Glomerular visceral epithelial cell (primary cell): Measurements from ENCODE around the gene DHRS4L2.
"Not testable (repeated sequence)": the region's sequence is repeated elsewhere in the genome, so short reads cannot be mapped to it uniquely, and the experiment has no call there.

Source experiments
- DNase-seq: peaks from one replicate; pipeline ENCODE4 v3.0.0-alpha.2; 2016; ENCODE audit errors: extremely low spot score

DHRS4L2 gene

DNA sequence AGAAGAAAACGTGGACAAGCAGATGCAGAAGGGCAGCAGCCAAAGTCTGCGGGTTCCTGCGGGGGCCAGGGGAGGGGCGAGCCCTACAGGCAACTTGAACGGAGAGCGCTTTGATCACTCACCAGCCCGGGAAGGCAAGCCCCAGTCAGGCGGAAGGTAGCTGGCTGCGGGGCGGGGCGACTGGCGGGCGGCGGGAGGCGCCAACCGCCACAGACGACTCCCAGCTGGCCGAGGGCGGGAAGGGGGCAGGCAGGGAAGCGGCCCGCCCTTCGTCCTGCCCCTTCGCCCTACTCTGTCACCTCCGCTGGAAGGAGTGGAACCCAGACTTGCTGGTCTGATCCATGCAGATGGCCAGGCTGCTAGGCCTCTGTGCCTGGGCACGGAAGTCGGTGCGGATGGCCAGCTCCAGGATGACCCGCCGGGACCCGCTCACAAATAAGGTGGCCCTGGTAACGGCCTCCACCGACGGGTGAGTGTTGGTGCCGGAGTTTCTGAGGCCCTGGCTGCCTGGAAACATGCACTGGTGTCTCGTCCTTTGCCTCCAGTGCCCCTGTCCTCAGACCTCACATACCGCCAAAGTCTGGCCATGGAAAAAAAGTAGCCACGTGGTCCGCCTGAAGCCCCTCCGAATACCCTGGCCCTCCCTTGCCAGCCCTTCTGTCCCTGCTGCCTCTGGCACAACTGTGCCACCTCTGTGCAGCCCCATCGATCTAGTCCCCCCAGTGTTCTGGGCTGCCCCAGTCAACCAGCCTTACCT is at the start of gene DHRS4L2:
Gene DHRS4L2 (plus strand): TSS at position 323 of the 757 bp plus-strand sequence. CDS start 19 bp downstream, at position 342.
- peak; percentile 76 for DNase-seq

DNA sequence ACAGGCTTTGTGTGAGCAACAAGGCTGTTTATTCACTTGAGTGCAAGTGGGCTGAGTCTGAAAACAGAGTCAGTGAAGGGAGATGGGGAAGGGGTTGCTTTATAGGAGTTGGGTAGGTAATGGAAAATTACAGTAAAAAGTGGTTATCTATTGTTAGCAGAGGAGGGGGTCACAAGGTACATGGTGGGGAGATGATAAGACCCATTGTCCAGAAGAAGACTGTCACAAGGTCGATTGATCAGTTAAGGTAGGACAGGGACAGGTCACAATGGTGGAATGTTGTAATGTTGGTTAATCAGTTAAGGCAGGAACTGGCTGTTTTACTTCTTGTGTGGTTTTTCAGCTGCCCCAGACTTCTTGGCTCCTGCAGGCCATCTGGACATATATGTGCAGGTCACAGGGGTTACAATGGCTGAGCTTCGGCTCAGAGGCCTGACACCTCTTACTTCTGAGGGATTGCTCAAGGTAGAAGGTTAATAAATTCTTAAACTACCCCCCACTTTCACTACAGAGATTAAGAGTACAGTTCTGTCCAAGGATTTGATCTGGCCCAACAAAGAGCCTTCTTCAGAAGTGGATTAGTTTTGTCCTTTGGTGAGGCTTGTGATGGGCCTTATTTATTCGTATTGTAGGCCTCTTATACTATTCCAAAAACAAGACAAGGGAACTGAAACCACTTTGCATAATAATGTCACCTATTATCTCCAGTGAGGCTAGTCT is 49.0 kb upstream of the DHRS4L2 start:
- DNase-seq = no peak

DNA sequence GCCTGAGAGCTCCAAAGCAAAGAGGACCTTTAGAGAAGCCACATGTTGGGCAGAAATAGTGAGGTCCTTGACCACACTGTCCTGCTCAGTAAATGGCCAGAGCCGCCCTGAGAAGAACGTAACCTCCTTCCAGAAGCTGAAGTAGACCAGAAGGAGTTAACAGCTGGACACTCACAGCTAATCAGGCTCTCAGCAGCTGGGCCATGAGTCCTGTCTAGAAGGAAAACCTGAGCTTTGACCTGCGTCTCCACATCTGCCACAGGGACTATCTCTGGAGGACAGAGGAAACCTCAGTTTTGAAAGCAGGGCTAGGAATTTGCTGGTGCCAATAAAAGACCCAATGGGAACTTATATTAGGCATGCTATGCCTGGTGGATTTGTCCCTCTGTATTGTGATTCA is 47.5 kb upstream of the DHRS4L2 start:
- no peak for DNase-seq

DNA sequence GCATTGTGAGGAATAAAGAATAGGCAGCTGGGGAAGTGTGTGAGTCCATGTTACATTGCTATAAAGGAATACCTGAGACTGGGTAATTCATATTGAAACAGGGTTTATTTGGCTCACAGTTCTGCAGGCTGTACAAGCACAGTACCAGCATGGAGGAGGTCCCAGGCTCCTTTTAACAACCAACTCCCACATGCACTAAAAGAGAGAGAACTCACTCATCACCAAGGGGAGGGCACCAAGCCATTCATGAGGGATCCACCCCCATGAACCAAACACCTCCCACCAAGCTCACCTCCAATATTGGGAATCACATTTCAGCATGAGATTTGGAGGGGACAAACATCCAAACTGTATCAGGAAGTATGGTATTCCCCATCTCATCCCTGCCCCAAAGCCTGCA is 47.1 kb upstream of the DHRS4L2 start:
- DNase-seq = no peak

DNA sequence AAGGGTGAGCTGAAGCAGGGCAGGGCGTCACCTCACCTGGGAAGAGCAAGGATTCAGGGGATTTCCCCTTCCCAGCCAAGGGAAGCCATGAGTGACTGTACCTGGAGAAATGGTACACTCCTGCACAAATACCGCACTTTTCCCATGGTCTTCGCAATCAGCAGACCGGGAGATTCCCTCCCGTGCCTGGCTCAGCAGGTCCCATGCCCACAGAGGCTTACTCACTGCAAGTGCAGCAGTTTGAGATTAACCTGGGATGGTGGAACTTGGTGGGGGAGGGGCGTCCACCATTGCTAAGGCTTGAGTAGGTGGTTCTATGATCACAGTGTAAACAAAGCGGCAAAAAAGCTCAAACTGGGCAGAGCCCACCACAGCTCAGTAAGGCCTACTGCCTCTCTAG is 46.1 kb upstream of the DHRS4L2 start:
- DNase-seq = peak; percentile 74

- not testable (repeated sequence) for DNase-seq
These were observed 39.7 kb upstream of the DHRS4L2 start for GRCh38 chr14:23949069-23949468.

DNA sequence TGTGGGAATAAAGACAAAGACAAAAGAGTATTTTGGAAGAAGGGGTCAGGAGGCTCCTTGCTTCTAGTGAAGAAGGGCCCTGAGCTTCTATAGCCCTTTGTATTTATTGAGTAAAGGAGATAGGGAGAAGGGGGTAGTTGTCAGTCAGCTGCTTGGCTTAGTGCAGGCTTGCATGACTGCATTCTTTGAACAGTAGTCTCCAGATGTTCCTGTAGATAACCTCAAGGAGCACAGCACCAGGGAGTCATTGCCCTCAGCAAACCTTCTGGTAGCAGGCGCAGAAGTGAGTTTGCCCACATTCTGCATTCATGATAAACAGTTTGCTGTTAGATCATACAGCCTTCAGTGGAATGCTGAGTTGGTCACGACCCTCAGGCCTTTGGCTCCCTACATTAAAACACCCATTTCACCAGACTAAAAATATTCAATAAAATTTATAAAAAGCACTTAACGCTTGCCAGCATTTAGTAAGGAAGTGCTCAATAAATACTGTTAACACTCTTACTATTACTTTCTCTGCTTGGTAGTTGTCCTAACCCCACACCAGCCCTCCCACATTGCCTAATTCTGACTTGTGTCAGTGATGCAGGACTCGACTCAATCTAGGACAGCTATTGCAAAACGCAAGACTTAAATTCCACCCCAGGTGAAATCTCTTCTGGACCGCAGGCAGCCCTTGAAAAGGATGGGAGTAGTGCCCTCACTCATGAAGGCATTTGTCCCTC is 38.2 kb upstream of the DHRS4L2 start:
- no peak for DNase-seq

DNA sequence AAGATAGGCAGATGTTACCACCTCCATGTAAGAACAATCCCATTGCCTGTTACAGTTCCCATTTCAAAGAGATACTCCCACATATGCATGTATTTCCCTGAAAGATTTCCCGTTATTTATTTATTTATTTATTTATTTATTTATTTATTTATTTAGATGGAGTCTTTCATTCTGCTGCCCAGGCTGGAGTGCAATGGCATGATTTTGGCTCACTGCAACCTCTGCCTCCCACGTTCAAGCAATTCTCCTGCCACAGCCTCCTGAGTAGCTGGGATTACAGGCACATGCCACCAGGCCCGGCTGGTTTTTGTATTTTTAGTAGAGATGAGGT is 37.6 kb upstream of the DHRS4L2 start:
- not testable (repeated sequence) for DNase-seq

GRCh38 chr14:23951590-23952201 is 37.0 kb upstream of the DHRS4L2 start:
- DNase-seq = peak; percentile 6

GRCh38 chr14:23953116-23953463 is 35.6 kb upstream of the DHRS4L2 start:
- not testable (repeated sequence) for DNase-seq

- DNase-seq = peak; percentile 88
These were observed 35.1 kb upstream of the DHRS4L2 start, which contains the start of gene DHRS4 for GRCh38 chr14:23953464-23954278. Gene DHRS4 (plus strand): TSS chr14:23953770. CDS start chr14:23953789, 19 bp downstream.

GRCh38 chr14:23954279-23954614 is 34.5 kb upstream of the DHRS4L2 start:
- not testable (repeated sequence) for DNase-seq

GRCh38 chr14:23954965-23955364 is 33.8 kb upstream of the DHRS4L2 start:
- DNase-seq = not testable (repeated sequence)

DNA sequence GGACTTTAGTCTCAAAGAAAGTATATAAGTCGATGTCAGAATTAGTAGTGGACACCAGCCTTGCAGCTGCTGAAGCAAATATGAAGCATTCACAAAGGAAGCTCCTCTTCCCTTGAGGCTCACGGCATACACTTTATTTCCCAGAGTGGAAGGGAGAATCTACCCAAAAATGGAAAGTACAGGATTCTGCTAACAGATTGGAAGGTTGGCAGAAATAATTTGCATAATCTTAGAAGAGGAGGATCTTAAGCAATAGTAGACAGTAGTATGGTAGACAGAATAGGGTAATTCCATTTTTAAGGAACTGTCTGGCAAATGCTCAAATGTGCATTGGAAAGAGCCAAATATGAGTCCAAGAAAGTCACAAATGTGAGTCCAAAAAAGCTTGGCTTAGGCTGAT is 32.9 kb upstream of the DHRS4L2 start:
- DNase-seq = not testable (repeated sequence)

GRCh38 chr14:23957913-23958569 is 30.7 kb upstream of the DHRS4L2 start:
- not testable (repeated sequence) for DNase-seq

DNA sequence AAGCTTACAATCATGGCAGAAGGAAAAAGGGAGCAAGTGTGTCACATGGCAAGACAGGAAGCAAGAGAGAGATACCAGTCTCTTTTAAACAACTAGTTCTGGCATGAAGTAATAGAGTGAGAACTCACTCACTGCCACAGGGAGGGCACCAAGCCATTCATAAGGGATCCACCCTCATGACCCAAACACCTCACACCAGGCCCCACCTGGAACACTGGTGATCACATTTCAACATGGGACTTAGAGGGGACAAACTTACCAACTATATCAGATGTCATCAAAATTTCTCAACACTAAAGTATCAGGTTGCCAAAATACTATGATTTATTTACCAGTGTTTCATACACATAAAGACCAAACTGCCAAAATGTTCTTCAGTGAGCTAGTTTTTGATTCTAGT is 27.8 kb upstream of the DHRS4L2 start:
- DNase-seq = not testable (repeated sequence)

DNA sequence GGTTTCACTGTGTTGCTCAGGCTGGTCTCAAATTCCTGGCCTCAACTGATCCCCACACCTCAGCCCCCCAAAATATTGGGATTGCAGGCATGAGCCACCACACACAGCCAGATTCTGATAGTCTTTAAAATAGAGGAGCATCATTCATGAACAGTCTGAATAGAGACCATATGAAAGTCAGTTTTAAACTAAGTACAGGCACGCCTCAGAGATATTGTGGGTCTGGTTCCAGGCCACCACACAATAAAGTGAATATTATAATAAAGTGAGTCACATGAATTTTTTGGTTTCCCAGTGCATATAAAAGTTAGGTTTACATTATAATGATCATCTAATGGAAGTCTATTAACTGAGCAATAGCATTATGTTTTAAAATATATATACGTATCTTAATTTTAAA is 27.0 kb upstream of the DHRS4L2 start:
- DNase-seq = not testable (repeated sequence)

DNA sequence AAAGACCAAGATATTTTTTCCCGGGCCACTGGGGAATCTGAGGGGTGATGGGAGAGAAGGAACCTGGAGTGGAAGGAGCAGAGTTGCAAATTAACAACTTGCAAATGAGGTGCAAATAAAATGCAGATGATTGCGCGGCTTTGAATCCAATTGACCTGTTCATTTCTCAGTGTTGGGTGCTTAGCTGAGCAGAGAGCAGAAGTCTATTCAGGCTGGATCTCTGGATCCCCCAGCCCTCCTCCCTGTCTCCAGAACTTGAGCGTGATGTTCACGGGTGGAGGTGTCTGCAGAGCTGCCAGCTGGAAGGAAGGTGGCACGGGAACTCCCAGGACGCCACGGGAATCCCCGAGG is 19.6 kb upstream of the DHRS4L2 start:
- DNase-seq = not testable (repeated sequence)

- DNase-seq = not testable (repeated sequence)
These were observed 19.0 kb upstream of the DHRS4L2 start for GRCh38 chr14:23969481-23970282.

DNA sequence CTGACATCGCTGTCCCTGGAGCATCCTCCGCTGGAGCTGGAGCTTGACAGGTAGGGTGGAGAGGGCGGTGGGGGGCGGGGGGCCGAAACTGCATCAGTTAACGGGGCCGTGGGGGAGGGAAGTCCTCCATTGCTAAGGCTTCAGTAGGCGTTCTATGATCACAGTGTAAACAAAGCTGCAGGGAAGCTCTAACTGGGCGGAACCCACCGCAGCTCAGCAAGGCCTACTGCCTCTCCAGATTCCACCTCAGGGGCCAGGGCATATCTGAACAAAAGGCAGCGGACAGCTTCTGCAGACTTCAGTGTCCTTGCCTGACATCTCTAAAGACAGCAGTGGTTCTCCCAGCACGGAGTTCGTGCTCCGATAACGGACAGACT is 18.5 kb upstream of the DHRS4L2 start:
- DNase-seq = not testable (repeated sequence)
